Adrenal gland (tissue), 12 donors: ENCODE results near the gene MLANA. TPM values are rescaled to one million over a fixed set of nuclear protein-coding genes. Genes with fewer than 3 reads are reported as not detected.

ENCODE experiments used
- DNase-seq, 7 donors: peaks; one replicate each; pipeline ENCODE4 v3.0.0-alpha.2; 2019 to 2020
- H3K27ac ChIP-seq, 5 donors: fragments of 200-600 bp; sonication (generic) in 4 of 5; 1 replicate in 3 of 5; 2 replicates in 2 of 5; pipeline versions ENCODE4 v1.5.1 to v1.8.0; 2016 to 2020; ENCODE audit warnings: mild to moderate bottlenecking in 1 of 5
- H3K27me3 ChIP-seq: fragments of 200-600 bp; 2 replicates; pipeline ENCODE4 v1.8.0; 2021
- H3K36me3 ChIP-seq, 2 donors: fragments of 200-600 bp; replicated peaks in 1 of 2; 1 replicate in 1 of 2; 2 replicates in 1 of 2; pipeline versions ENCODE4 v1.5.1 to v1.8.0; 2018 to 2022
- H3K4me1 ChIP-seq, 2 donors: fragments of 200-600 bp; replicated peaks in 1 of 2; 1 replicate in 1 of 2; 2 replicates in 1 of 2; pipeline versions ENCODE4 v1.5.1 to v1.8.0; 2018 to 2021
- H3K4me3 ChIP-seq, 4 donors: fragments of 200-600 bp; sonication (generic) in 3 of 4; one replicate each; pipeline ENCODE4 v1.5.1; 2016 to 2018
- H3K9me3 ChIP-seq, 3 donors: fragments of 200-600 bp; sonication (generic) in 1 of 3; replicated peaks in 1 of 3; 1 replicate in 2 of 3; 2 replicates in 1 of 3; pipeline versions ENCODE4 v1.5.1 to v1.8.0; 2016 to 2021
- CTCF ChIP-seq, 6 experiments: fragments of 450-650 bp in 4 of 6; fragments of 200-600 bp in 2 of 6; sonication (generic) in 1 of 6; IDR thresholded peaks; 1 replicate in 5 of 6; 2 replicates in 1 of 6; pipeline versions ENCODE4 v1.5.1 to v1.8.0; 2016 to 2021; ENCODE audit warnings: antibody characterized with exemption in 6 of 6, mild to moderate bottlenecking in 2 of 6, moderate library complexity in 1 of 6
- POLR2A ChIP-seq, 2 donors: fragments of 450-650 bp; IDR thresholded peaks; one replicate each; pipeline ENCODE4 v1.6.1; 2017; ENCODE audit warnings: antibody characterized with exemption in 2 of 2, mild to moderate bottlenecking in 2 of 2, moderate library complexity in 1 of 2
- WGBS, 4 donors: extraction: QIAGEN DNeasy Blood & Tissue Kit in 2 of 4; methylation state at CpG; one replicate each; pipeline versions ENCODE4 v1.1.5 to v1.1.7; 2013 to 2017; 5-methylcytosine and 5-hydroxymethylcytosine counted together
- intact Hi-C, 2 donors: fragments of 100-400 bp; cut with DNase I; formaldehyde crosslinking; loops; one replicate each; pipeline versions ENCODE4 v1.14.1 to v1.15.0; 2022 to 2023
- polyA plus RNA-seq, 3 donors: library from polyadenylated mRNA; stranded (reverse); fragments of 200-250 nt in 2 of 3; fragments of 350-450 nt in 1 of 3; fragmentation: Illumina TruSeq in 1 of 3; extraction: RNeasy Lipid Tissue Mini Kit (QIAGEN cat#74804) in 1 of 3; gene quantifications; one replicate each; pipeline ENCODE4 v1.2.3, GENCODE V29; 2013 to 2014
- total RNA-seq, 9 donors: library from RNA; depleted of rRNA in 4 of 9; stranded (reverse); fragments of >200 nt in 4 of 9; fragments of 120-200 nt in 1 of 9; fragmentation: NEBNext Ultra II Directional in 1 of 9; extraction: Animal tissue kit (Norgen Biotek cat#: 25700) in 1 of 9; gene quantifications; one replicate each; pipeline versions ENCODE4 v1.1.0 to v1.2.4, GENCODE V29; 2013 to 2023
- donor health status: healthy with polysubstance abuse.
- donor health status: Bipolar disorder and iron deficiency.
- donor health status: DM: yes; HTN: yes; CAD: no.
- donor health status: DM: no; HTN: no; CAD: no.
- donor health status: DM: no; HTN: no; CAD: no.
- donor health status: DM: yes; HTN: yes; CAD: no.

Gene MLANA
- total and polyA plus RNA-seq, 12 donors, result not detected

GRCh38 chr9:5909976-5910375 lies 19.3 kb downstream of the MLANA start:
- no peak for DNase-seq

GRCh38 chr9:5910413-5911057 lies 19.8 kb downstream of the MLANA start:
- no peak overlapping the region for H3K27ac ChIP-seq
- no peaks in the 10 kb centered on the region for H3K27me3 ChIP-seq
- no peaks in the 10 kb centered on the region for H3K4me1 ChIP-seq
- no peak for TF ChIP-seq CTCF (IDR thresholded peaks at IDR 0.05)
- TF ChIP-seq POLR2A (IDR thresholded peaks at IDR 0.05), result no peak
- intact Hi-C loops, result no loop called here
- H3K36me3 ChIP-seq, result no peaks in the 10 kb centered on the region
- H3K9me3 ChIP-seq, result no peaks in the 10 kb centered on the region
- DNase-seq, result no peak
- WGBS, 4 donors, result 57 to 92% (median 87%) methylated on average over 1 of the region's 1 CpG
- no peak overlapping the region for H3K4me3 ChIP-seq

More at GRCh38 chr9:5909976-5910375, 19.3 kb downstream of the MLANA start:
- WGBS, 4 donors, result 78 to 84% (median 80%) methylated on average over 3 of the region's 3 CpGs
- TF ChIP-seq CTCF (IDR thresholded peaks at IDR 0.05), result no peak
- no peak for TF ChIP-seq POLR2A (IDR thresholded peaks at IDR 0.05)
- Histone ChIP-seq H3K9me3 (no peaks in the 10 kb centered on the region), H3K27ac (no peak overlapping the region), H3K36me3 (no peaks in the 10 kb centered on the region), H3K27me3 (no peaks in the 10 kb centered on the region), H3K4me1 (no peaks in the 10 kb centered on the region), H3K4me3 (no peak overlapping the region)
- intact Hi-C loops, result no loop called here

GRCh38 chr9:5915438-5915837 lies 24.7 kb downstream of the MLANA start:
- no peak for TF ChIP-seq POLR2A (IDR thresholded peaks at IDR 0.05)
- no peak for TF ChIP-seq CTCF (IDR thresholded peaks at IDR 0.05)
- H3K27ac ChIP-seq, result no peak overlapping the region
- WGBS, 4 donors, result 94 to 95% (median 95%) methylated on average over 4 of the region's 4 CpGs
- no peaks in the 10 kb centered on the region for H3K27me3 ChIP-seq
- H3K9me3 ChIP-seq, result no peaks in the 10 kb centered on the region
- peaks cover 0 to 2% of the 10 kb centered on the region in 2 donors for H3K36me3 ChIP-seq
- no peak for DNase-seq
- no peaks in the 10 kb centered on the region for H3K4me1 ChIP-seq
- H3K4me3 ChIP-seq, result no peak overlapping the region
- intact Hi-C loops, result no loop called here

GRCh38 chr9:5917273-5917672 lies 26.6 kb downstream of the MLANA start:
- H3K36me3 ChIP-seq, result peaks cover 0 to 20% of the 10 kb centered on the region in 2 donors
- H3K27ac ChIP-seq, result no peak overlapping the region
- H3K27me3 ChIP-seq, result no peaks in the 10 kb centered on the region
- 93 to 97% (median 96%) methylated on average over 4 of the region's 4 CpGs for WGBS, 4 donors
- H3K9me3 ChIP-seq, result no peaks in the 10 kb centered on the region
- intact Hi-C loops, result no loop called here
- TF ChIP-seq CTCF (IDR thresholded peaks at IDR 0.05) (no peak), POLR2A (IDR thresholded peaks at IDR 0.05) (no peak)
- H3K4me3 ChIP-seq, result no peak overlapping the region
- DNase-seq, result no peak
- no peaks in the 10 kb centered on the region for H3K4me1 ChIP-seq
